GM19397 (cell line): Measurements from ENCODE around the gene RCOR2.
"Not testable (repeated sequence)": the region's sequence is repeated elsewhere in the genome, so short reads cannot be mapped to it uniquely, and the experiment has no call there.

Experiments
- ATAC-seq: cut with Tn5 transposase; IDR thresholded peaks from one replicate; pipeline ENCODE4 v1.9.1; 2021; ENCODE audit warnings: mild to moderate bottlenecking, moderate library complexity; ENCODE audit not compliant: unreplicated experiment

RCOR2 gene

GRCh38 chr11:63916837-63917691, at the start of gene RCOR2:
Gene RCOR2 (minus strand): TSS chr11:63917164. CDS start chr11:63916456, 708 bp downstream.
- ATAC-seq = no peak

GRCh38 chr11:63966444-63966843, 49.5 kb upstream of the RCOR2 start:
- no peak for ATAC-seq

DNA sequence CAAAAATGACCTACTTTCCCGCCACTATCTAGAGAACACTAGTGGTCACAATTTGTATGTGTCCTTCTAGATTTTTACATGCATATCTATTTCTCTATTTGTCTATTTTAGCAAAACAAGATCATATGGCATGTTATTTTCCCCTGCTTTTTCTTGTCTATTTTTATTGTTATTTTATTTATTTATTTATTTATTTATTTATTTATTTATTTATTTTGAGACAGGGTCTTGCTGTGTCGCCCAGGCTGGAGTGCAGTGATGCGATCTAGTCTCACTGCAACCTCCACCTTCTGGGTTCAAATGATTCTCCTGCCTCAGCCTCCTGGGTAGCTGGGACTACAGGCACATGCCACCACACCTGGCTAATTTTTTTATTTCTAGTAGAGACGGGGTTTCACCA, 46.9 kb upstream of the RCOR2 start:
- not testable (repeated sequence) for ATAC-seq

DNA sequence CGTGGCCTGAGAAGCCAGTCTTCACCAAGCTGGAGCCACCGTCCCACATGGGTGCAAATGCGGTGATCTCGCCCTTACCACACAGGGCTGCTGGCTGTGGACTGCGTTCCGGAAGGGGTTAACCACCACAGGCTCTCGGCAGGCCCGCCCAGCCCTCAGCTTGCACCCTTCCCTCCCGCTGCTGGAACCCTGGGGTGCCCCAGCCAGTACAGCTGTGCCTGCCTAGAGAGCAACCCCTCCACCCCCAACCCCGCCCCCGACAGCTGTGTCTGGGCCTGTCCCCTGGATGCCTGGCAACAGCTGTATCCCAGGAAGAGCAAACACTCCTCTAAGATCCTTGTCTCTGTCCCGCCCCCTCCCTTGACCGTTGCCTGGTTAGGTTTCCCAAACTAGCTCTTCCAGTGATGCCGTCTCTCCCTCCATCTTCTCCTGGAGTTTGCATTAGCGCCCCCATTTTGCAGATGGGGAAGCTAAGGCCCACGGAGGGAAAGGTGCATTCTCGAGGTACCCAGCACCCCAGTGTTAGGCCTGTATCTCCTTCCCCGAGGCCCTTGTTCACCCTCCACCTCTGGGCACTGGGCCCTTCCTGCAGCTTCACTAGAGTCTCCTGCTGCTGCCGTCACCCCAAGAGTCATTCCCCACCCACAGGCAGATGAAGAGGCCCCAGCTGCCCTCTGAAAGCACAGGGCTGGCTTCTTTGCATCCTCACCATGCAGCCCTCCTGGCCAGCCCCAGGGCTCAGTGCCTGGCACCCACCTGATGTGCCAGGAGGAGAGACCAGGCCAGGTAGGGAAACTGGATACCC, 44.8 kb upstream of the RCOR2 start:
- ATAC-seq = no peak

DNA sequence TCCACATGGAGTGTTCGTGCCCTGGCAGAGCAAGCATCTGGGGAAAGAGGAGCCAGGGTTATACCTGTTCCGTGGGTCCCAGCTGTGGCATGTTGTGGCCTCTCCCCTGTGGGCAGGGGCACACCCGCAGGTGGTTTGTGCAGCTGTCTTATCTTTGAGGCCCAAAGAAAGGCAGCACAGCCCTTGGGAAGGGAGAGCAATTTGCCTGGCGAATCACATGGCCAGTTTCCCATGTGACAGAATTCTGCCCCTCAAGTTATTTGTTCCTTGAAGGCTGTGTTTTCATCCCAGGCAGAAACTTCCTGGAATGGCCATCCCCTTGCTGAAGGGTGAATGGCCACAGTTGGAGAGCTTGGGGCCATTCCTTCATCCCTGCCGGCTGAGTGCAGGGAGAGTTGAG, 41.0 kb upstream of the RCOR2 start:
- ATAC-seq = no peak

DNA sequence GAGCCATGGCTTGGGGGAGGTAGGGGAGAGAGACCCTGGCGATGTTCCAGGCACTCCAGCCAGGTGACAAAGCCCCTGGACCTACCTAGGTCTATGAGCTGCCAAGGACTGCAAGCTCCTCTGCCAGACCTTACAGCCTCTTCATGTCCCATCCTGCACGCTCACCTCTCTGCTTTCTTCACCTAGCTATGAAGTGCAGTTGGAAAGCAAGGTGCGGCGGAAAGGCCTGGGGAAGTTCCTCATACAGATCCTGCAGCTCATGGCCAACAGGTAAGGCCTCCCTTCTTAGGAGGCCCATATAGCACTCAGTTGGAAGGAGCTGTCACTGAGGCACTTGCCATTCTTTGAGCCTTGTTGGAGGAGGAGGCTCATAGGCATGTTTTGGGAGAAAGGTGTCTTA, 35.6 kb upstream of the RCOR2 start:
- no peak for ATAC-seq

- ATAC-seq = no peak
Measured at GRCh38 chr11:63951779-63952536, 35.0 kb upstream of the RCOR2 start.

DNA sequence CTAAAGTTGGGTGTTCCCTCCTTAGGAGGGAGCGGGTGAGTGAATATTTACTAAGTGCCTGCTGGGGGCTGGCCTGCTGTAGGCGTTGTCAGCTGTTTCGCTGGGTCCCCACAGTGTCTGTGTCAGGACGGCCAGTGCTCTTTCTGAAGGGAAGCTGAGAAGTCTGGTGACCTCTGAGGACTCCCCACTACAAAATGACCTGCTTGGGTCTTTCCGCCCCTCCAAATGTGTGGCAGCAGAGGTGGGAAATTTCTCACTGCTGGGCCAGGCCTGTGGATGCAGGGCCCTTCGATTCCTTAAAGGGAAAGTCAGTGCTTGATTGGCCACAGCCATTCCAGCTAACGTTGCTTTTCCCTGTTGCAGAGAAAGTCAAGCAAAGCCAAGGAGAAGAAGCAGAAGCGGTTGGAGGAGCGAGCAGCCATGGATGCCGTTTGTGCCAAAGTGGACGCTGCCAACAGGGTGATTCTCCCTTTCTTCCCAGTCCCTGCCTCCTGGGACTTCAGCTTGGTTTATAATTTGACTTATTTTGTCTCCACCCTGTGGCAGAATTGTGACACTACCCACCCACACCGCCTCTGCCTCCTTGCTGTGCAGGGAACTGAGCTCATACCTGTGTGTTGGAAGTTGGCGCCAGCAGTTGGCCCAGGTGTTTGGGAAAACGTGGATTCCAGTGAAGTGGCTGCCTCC, 28.7 kb upstream of the RCOR2 start:
- no peak for ATAC-seq

DNA sequence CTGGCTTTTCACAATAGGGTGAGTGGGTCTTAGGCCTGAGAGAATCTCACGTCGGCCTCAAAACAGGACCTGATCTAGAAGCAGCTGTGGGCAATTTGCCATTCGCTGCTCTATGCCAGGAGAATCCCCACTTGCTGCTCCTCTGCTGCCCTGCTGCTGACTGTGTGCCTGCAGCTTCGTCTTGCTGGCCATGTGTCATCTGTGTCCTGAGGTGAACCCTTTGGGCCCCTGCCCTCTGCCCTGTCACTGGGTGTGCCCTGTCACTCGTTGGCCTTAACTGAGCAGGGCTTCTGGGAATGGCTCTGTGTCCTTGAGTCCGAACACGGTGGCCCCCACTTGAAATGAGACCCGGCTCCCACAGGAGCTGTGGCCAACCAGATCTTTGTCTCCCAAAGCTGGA, 28.0 kb upstream of the RCOR2 start:
- ATAC-seq = no peak

DNA sequence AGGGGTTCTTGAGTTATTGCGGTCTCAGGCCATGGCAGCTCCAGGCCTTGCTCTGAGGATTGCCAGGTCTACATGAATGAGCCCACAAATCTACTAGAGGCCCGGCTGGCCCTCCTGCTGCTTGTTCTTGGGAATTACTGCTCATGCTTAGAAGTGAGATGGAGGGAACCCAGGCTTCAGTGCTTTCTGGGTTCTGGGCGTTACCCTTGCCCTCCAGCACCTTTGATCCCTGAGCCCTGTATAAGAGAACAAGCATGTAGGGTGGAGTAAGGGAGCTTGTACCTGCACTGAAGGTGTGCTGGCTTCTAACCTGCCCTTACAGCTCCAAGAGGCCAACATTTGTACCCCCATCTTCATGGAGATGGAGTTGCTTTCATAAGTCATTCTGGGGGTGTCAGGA, 25.8 kb upstream of the RCOR2 start:
- no peak for ATAC-seq

- ATAC-seq = no peak
Measured at GRCh38 chr11:63941901-63942300, 24.9 kb upstream of the RCOR2 start.

DNA sequence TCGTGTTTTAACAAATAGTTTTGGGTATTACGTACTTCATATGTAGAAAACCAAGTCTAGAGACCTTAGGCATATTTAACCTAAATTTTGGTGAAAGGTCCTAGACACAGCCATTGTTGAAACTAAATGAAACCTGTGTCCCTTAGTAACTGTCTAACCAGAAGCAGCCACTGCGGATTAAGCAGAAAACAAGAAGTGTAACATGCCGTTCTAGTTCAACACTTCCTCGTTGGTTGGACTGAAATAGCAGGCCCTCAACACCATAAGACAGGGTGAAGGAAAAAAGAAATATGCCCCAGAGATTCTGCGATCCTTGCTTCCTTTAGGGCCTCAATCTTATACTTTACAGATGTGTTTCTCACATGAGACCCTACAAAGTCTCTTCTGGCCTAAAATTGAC, 23.8 kb upstream of the RCOR2 start:
- no peak for ATAC-seq

GRCh38 chr11:63939397-63939891, 22.5 kb upstream of the RCOR2 start:
- no peak for ATAC-seq

- ATAC-seq = peak; percentile 96
Measured at GRCh38 chr11:63938479-63939396, 21.8 kb upstream of the RCOR2 start, which contains the start of gene NAA40. Gene NAA40 (plus strand): TSS chr11:63939002. CDS start chr11:63939097, 95 bp downstream.

DNA sequence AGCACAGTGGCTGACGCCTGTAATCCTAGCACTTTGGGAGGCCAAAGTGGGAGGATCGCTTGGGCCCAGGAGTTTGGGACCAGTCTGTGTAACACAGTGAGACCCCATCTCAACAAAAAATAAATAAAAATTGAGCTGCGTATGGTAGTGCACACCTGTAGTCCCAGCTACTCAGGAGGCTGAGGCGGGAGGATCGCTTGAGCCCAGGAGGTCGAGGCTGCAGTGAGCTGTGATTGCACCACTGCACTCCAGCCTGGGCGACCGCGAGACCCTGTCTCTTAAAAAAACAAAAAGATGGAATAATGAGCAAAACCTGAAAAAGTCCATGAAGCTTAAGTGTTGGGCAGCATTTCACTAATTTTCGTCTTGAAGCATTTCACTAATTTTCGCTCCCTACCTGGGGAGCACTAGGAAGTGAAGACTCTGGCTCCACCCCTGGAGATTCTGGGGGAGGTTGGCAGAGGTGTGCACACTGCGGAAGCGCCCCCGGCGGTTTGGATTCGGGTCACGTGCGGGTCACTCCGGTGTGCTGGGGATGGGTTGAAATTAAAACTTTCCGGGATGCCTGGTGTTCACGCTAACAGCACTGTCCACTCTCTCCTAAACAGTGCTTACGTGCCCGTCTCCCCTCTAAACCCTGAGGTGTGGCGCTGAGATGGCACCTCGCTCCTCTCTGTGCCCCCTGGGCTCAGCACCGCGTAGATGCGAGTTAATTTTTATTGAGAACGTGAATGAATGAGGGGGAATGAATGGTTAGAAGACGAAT, 20.9 kb upstream of the RCOR2 start:
- peak; percentile 7 for ATAC-seq

GRCh38 chr11:63933459-63933858, 16.5 kb upstream of the RCOR2 start:
- ATAC-seq = no peak

DNA sequence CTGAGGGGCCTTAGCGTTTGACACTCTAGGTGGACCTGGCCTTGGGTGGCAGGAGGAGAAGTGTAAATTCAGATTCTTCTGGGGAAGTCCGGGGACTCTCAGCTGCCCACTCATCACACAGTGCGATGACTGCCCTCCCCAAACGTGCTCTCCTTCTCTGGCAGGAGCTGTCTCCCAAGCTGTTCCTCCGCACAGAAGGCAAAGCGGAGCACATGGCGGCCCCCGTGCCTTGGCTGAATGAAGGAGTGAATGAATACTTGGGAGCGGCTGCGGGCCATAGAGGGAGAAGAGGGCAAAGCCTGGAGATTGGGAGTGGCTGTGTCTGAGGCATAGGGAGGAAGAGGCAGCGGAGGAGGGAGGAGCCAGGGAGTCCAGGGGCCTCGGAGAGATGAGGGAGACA, 14.9 kb upstream of the RCOR2 start:
- ATAC-seq = no peak

GRCh38 chr11:63931045-63931444, 14.1 kb upstream of the RCOR2 start:
- ATAC-seq = no peak

DNA sequence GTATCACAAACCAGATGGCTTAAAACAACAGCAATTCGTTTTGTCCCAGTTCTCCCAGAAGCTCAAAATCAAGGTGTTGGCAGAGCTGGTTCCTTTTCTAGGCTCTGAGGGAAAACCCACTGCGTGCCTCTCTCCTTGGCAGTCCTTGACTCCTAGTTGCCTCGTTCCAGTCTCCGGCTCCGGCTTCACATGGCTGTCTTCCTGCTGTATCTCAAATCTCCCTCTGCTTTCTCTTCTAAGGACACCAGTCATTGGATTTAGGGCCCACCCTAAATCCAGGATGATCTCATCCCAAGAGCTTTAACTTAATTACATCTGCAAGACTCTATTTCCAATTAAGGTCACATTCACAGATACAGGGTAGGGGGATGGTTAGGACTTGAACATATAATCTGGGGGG, 12.7 kb upstream of the RCOR2 start:
- ATAC-seq = no peak
